ENCODE measurements around the gene RHOD.
A peak's percentile ranks its signal among the peaks of the same experiment; 100 is the strongest.

Gene RHOD, protein sequence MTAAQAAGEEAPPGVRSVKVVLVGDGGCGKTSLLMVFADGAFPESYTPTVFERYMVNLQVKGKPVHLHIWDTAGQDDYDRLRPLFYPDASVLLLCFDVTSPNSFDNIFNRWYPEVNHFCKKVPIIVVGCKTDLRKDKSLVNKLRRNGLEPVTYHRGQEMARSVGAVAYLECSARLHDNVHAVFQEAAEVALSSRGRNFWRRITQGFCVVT

DNA sequence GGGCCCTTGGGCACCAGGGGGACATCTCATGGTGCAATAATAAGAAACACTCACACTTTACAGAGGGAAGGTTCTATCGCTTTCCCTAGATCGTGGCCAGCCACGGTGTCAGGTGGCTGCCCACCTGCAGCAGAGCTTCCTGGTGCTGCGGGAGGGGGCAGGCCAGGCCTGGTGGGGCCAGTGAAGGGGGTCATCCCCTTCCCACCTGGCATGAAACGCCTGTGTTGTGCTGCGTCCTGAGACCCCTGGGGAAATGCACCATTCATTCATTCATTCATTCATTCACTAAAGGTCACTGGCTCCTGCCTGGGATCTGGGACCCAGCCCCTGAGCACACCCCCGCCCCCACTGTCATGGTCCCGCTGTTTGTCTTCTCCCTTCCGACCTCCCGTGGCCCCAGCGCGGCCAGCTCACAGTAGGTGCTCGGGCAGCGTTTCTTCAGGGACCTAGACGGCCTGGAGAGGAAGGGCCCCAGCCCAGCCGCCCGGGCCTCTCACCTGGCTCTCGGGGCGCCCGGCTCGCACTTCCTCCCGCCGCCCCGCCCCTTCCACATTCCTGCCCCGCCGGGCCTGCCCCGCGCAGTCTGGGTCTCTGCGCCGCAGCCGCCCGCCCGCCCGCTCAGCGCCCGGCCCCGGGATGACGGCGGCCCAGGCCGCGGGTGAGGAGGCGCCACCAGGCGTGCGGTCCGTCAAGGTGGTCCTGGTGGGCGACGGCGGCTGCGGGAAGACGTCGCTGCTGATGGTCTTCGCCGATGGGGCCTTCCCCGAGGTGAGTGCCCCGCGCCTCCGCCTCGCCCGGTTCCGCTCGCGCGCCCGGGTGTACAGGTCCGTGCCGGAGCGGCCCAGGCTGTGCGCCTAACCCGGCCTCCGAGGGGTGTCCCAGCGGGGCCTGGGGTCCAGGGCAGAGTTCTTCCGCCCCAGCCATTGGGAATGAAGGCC lies at the start of gene RHOD:
Gene RHOD (plus strand): TSS at position 581 of the 938 bp plus-strand sequence. CDS start 56 bp downstream, at position 637.
- DNase-seq, result no peak

DNA sequence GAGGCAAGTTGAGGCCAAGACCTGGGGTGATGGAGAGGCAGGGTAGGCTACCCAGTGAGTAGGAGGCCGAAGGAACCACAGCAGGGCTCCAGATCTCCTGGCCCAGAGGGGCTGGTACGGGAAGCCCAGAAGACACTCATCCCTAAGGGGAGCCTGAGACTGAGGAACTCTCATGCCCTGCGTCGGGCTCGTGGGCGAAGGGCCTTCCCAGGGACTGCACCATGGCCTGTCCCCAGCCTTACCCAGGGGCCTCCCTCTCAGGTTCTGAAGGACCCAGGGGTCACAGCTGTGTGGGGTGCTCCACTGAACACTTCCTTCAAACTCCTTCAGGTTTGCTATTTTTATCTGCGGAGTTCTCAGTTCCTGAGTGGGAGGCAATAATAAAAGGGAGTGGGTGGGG lies 49.5 kb upstream of the RHOD start:
- DNase-seq, result no peak

DNA sequence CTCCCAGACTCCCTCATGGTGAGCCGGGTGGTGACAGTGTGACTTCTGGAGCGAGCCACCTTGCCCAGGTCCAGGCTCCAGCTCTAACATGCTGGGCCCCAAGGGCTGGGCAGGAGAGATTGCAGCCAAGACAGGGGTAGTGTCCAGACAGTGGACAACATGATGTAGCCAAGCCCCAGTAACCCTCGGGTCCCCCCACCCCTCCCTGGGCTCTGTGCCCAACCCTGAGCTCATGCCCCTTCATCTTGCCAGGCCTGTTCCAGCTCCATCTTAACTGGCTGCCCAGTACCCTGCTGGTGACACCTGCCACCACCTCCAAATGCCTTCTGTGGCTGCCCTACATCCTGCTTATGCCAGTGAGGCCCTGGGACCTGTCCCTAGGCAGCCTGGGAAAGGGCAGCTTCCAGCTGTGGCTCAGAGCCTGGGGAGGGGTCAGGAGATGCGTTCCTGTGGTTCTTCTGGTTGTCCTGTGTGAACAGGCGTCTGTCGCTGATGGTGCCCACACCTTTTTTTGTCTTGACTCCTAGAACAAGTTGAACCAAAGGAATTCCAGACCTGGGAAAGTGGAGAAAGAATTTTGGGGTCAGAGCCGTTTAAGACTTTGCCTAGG lies 46.2 kb upstream of the RHOD start:
- no peak for DNase-seq

DNA sequence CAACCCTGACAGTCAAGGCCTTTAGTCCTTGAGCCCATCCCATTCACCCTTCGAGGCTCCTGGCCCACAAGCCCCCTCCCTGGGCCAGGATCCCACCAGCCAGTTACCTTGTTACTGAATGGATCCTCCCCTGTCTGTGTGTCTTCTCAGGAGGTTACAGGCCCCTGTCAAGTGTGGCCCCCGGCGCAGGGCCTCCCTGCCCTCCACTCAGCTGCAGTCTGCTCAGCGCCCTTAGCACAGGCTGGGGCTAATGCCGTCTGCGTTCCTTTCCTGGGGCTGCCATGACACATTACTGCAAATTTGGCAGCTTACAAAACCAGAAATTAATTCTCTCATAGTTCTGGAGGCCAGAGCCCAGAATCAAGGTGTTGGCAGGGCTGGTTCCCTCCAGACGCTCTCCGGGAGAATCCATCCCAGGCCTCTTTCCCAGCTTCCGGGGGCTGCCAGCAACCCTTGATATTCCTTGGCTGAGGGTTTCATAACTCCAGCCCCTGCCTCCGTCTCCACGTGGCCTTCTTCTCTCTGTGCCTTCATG lies 43.1 kb upstream of the RHOD start:
- no peak for DNase-seq

DNA sequence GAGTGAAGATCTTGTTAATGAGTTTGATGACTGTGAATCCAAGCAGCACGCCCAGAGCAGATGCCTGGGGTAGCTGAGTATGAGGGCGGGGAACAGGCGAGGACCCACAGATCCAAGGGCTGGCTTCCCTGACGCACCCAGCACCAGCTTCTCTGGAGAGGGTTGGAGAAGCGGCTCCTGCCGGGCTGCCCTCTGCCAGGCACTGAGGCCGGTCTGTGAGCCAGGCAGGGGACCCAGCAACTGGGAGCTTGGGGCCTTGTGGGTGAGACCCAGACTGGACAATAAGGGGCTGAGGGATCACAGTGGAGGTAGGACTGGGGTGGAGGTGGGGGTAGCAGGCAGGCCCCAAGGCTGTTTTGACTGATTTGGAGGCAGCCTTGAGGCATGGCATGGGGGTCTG lies 42.3 kb upstream of the RHOD start:
- DNase-seq, result no peak

DNA sequence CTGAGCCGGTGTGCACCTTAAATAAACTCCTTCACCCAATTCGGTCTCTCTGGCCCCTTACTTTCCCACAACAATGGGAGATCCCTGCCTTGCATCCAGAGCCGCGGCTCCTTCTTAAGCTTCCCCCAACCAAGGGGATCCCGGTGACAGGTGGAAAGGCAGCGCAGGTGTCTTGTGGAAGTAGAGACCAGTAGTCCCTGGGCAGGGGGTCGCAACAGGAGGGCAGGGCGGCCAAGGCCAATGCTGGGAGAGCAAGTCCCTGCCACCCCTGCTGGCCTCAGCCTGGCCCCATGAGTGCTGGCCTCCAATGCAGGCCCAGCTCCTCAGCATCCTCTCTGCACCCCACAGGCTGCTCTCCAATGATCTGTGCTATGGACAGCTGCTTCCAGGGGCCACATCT lies 41.6 kb upstream of the RHOD start:
- no peak for DNase-seq

DNA sequence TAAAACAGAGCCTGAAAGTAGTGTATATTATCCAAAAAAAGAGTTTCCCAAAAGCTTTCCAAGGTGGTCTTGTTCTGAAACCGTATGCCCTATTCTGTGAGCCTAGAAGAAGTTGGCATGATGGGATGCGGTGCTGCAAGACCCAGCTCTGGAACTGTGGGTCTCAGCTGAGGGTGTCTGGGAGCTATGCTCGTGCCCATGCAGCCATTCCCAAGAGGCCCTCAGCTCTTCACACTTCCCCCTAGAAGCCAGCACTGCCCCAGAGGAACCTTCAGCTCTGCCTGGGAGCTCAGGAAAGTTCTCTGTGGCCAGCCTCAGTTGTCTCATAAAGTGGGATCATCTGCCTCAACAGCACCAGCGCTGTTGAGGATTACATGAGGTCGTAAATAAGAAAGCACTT lies 40.1 kb upstream of the RHOD start:
- no peak for DNase-seq

DNA sequence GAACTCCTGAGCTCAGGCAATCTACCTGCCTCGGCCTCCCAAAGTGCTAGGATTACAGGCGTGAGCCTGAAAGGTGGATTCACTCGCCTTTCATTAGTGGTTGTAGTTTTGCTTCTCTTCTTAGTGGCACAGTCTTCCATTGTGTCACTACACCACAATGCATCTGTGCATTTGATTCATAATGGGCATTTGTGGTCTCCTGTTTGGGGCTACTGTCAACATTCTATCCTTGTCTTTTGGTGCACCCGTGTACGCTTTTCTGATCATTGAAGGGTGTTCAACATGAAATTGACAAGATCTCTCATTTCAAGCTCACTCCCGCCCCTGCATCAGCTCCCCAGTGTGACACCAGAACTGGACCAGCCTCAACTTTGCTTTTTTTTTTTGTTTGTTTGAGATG lies 35.7 kb upstream of the RHOD start:
- no peak for DNase-seq

DNA sequence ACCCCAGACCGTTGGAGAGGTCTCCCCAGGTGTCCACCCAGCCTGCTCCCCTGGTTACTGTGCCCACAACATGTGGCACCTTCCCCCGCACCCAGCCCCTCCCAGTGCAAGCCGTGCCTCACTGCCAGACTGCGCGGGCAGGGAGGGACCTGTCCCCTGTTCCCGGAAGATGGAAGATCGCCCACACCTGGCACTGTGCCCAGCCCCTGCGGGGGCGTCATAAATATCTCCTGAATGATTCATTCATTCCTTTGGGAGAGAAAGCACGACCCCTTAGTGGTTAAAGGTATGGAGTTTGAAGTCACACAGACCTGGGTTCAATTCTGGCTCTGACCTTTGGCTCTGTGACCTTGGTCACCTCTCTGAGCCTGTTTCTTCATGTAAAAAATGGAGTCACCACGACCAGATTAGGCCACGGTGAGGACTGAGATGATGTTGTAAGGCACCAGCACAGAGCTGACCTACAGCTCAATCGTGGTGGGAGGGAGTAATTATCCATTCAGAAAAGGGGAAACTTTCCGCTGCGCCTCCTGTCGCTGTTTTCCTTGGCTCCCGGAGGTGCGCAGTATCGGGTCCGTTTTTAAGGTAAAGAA lies 34.2 kb upstream of the RHOD start:
- no peak for DNase-seq

DNA sequence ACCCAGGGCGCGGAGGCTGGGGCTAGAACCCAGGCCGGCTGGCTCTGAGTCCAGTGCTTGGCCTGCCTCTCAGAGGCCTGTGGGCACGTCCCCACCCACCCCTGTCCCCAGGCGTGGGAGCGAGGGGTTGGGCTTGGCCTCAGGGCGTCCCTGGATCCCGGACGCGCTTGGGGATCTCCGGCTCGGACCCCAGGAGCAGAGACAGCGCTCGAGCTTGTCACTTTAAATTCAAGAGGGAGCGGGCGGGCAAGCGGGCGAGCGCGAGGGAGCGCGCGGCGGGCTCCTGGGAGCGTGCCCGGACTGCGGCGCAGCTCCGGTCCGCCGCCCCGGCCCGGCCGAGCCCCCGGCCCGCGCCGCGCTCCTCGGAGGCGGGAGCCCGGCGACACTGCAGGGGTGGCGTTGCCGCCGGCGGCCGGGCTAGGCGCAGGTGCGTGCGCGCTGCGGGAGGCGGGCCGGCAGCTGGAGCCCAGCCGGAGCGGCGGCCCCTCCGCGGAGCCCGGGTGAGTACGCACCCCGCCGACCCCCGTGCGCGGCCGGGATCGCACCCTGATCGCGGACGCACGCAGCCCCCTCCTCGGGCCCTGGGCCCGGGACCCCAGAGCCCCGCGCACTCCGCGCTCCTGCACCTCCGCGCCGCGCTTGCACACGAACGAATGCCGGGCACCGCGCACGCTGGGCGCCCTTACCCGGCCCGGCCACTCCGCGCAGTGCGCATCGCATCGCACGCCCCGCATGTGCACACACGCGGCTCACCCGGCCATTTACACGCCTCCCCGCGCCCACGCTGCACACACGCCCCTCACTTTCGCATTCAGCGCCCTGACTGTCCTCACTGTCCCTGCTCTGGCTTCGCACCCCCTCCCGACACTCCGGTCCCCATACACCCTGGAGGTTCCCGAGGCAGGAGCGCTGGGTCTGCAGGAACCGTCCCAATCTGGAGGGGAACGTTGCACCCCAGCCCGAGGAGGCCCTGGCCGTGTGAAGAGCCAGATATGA lies 33.4 kb upstream of the RHOD start, which contains the start of gene SYT12:
Gene SYT12 (plus strand): TSS at position 174 of the 996 bp plus-strand sequence. CDS start 7,011 bp downstream, outside the sequence.
- DNase-seq, result no peak

DNA sequence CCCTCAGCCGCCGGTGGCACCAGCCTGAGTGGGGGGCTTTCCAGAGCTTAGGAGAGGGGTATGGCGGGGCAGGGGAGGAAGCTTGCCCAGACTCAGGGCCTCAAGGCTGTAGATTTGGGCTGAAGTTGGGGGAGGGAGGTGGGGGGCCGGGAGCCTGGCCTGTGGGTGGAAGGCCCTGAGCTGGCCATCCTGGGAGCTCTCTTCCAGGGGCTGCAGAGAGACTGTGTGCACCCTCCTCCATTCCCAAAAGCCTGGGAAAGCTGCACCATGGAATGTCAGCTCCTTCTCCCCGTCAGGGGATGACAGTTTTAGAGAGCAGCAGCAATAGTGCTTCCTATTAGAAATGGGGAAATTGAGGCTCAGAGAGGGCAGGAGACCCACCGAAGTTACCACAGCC lies 32.7 kb upstream of the RHOD start:
- DNase-seq, result no peak

DNA sequence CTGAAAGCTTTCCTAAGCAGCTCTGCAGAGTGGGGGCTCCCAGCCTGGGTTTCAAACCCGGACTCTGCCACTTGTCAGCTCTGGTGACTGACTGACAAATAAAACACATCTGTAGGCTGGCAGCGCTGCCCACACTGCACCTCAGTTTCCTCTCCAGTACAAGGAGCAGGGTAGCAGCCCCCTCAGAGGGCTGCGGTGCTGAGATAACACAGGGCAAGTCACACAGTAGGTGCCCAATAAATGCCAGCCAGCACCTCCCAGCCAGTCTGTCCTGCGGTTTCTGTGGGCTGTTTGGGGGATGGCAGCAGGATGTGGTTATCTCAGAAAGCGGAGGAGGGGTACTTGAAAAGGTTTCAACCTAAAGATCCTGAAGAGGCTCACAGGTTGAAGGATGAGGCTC lies 32.2 kb upstream of the RHOD start:
- DNase-seq, result peak; percentile 45

DNA sequence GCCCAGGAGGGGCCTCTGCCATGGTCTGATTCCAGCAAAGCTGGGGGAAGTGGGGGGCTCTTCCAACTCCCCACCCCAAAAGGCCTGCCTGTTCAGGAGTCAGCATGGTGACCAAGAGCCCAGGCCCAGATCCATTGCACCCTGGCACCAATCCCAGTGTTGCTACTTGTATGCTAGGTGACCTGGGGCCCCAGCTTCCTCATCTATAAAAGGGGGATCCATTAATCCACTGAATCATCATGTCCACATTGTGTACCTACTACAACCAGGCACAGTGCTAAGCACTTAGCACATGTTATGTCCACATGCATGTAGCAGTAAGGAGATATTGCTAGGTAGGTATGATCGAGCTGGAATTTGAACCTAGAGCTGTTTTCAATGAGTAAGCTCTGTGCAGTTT lies 31.7 kb upstream of the RHOD start:
- no peak for DNase-seq

DNA sequence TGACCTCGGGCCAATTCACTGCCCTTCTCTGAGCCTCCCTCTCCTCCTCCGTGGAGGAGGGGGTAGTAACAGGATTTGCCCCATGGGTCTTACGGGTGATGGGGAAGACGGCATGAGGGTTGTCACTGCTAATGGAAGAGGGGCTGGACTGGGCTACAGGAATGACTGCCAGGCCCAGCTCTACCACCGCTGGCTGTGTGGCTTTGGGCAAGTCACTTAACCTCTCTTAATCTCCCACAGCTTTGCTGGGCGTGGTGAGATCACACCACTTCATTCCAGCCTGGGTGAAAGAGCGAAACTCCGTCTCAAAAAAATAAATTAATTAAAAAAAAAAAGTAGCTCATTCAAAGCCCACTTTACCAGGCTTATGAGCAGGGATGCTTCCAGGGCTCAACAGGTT lies 30.9 kb upstream of the RHOD start:
- no peak for DNase-seq

DNA sequence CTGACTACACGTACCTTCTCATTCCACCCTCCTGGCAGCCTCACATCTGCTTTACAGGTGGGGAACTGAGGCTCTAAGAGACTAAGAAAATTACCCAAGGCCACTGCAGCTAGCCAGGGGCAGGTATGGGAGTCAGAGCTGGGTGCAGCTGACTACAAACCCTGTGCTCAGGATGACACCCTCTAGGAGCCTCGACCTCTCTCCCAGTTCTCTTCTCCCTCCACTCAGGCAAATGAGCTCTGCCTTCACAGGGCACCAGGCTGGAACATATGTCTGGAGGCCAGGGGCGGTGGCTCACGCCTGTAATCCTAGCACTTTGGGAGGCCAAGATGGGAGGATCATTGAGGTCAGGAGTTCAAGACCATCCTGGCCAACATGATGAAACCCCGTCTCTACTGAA lies 29.7 kb upstream of the RHOD start:
- no peak for DNase-seq

DNA sequence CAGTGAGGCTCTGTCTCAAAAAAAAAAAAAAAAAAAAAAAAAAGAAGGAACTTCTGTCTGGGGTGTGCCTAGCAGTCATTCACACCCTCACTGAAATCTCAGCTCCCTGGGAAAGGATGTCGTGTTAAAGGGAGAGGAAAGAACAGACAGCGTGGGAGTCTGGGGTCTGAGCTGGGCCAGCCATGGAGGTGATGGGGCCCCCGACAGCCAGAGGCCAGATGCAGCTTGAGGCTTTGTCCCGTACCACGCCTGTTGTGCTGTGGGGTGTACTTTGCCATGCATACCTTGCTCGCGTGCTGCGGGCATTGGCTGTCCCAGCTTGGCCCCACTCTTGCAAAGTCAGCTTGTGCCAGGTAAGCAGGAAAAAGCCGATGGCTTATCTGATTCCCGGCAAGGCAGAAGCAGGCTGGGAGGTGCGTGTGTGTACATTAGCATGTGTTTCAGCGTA lies 29.1 kb upstream of the RHOD start:
- no peak for DNase-seq

DNA sequence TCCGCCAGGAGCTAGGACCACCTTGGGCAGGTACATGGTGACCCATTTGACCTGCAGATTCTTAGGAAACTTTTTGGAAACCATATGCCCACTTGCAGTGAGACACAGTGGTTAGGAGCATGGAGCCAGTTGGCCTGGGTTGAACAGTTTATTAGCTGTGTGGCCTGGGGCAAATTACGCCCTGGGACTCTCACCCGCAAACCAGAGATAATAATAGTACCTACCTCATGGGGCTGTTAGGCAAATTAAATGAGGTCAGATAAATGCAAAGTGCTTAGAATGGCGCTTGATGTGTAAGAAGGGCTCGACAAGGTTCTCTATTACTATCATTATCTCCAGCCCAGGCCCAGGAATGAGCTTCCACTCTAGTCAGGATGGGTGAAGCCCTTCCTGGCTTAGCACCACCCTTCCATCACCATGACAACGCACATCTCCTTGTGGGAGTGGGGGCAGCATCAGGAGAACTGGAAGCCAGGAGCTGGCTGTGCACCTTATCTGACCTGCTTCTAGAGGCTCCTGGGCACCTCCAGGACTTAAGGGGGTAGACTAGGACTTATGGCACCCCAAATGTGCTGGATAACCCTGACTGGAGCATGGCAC lies 28.6 kb upstream of the RHOD start:
- no peak for DNase-seq

DNA sequence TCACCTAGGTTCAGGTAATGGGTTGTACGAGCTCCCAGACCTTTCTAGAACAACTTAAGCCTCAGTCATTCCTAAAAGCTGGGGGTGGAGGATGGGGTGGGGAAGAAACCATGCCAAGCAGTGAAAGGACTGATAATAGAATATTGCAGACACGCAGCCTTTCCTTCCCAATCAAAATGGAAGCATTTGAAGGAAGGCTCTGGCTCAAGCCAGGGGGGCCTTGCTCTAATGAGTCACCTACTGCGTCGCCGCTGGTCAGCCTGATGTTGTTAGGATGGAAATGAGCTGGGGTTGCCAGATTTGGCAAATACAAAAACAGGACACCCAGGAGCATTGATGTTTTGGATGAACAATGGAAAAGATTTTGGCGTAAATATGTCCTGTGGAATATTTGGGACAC lies 27.5 kb upstream of the RHOD start:
- no peak for DNase-seq

DNA sequence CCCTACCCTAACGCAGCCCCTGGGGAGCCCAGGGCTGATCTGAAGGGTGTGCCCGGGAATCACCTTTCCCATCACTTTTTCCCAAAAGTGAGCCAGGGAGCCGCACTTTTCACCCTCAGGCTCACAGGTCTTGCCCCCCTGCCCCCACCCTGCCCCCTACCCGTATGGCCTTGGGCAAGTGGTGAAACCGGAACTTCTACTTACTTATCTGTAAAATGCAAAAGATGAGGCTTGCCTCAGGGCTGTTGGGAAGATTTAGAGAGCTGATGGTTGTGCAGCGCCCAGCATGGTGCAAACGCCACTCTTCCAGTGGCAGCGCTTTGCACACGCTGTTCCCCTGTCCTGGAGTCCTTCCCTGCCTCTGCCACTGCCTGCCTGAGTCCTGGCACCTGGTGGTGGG lies 25.7 kb upstream of the RHOD start:
- DNase-seq, result no peak

DNA sequence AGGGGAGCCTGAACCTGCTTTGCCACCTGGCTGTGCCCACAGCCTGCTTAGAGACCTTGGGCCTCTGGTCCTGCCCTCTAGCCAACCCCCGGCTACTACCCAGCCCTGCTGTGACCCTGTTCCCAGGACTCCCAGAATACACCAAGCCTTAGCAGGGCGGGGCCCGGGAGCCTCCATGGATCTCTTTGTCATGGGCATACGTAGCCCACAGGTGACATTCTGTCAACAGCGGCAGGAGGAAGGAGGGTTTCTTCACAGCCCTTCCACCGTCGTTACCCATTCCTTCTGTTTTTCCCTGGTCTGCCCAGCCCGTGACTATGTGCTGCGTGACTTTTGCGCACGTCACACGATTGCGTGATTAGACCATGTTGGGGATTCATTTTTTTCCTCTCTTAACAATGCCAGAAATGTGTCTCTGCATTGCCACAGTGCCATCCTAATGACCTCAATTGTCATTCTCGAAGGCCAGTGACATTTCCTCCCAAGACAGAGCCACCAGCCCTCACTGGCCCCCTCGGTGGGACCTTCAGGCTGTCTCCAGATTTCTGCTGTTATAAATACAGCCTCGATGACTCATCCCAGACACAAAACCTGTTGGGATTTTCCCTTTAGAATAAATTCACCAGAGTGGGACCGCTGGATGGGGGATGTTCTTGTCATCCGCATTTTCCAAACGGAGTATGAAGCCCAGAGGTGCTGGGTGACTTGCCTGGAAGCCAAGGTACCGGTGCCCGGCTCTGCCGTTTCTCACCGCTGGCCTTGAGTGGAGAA lies 24.7 kb upstream of the RHOD start:
- no peak for DNase-seq
